HG02943 (cell line): ENCODE results near the gene MANBA.
"Not testable (repeated sequence)": the region's sequence is repeated elsewhere in the genome, so short reads cannot be mapped to it uniquely, and the experiment has no call there.

Source experiments
- ATAC-seq: cut with Tn5 transposase; IDR thresholded peaks from one replicate; pipeline ENCODE4 v1.9.1; 2021; ENCODE audit warnings: mild to moderate bottlenecking, low read depth, moderate library complexity; ENCODE audit not compliant: unreplicated experiment

Gene MANBA

GRCh38 chr4:102625232-102625930 is 135.4 kb downstream of the MANBA start:
- ATAC-seq: peak; percentile 79

DNA sequence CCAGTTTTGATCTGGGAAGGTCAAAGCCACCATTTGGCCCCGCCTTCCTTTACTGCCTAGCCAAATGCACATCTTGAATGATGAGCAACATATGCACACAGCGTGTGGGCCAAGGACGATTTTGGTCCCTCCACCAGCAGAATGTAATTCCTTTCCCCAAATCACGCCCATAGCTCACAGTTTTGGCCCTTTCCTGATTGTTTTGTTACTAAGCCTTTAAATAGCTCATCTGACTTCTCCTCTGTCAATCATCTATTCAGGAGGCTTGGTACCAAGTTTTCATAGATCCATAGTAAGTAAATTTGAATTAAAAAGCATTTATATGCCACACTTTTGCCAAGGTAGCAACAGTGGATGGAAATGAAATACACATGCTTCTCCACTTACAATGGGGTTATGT is 136.3 kb downstream of the MANBA start:
- no peak for ATAC-seq

DNA sequence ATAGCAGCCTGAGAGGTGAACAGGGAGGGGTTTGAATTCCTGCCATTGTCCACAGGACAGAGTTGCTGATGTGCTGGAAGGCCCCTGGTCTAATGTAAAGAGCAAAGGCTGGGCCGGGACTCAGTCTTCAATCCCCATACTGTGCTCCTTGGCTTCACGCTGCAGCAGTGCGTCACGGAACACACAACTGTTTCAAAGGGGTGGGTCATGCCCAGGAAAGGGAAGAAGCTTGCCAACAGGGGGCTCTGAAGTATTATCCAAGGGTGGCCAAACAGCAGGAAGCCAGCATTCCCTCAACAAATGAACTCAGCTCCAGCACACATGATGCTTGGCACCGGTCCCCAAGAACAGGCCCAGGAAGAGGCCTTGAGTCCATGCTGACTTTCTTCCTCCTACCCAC is 137.1 kb downstream of the MANBA start:
- ATAC-seq: no peak

- no peak for ATAC-seq
Observed at GRCh38 chr4:102620697-102621497, 139.9 kb downstream of the MANBA start.

DNA sequence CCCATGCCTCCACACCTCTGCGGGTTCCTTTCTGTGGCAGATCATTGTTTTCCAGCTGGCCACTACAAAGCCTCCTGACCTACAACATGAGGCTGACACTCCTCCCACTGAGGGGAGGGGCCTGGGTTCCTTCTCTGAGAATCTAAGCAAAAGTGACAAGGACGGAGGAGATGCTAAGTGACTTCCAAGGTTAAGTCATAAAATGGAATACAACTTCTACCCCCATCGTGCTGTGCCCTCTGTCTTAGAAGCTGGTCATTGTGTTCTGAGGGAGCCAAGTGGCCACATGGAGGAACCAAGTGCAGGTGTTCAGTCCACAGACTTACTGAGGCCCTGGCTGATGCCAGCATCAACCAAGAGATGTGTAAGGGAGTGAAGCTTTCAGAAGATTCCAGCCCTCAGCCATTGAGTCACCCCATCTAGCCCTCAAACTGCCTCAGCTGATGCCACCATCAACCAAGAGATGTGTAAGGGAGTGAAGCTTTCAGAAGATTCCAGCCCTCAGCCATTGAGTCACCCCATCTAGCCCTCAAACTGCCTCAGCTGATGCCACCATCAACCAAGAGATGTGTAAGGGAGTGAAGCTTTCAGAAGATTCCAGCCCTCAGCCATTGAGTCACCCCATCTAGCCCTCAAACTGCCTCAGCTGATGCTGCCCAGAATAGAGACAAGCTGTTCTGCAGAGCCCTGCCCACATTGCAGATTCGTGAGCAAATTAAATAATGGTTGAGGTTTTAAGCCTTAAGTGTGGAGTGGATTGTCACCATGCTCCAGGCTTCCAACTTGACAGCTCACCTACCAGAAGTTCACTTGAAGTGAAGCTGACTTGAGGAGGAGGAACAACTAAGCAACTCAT is 140.8 kb downstream of the MANBA start:
- ATAC-seq: not testable (repeated sequence)

- not testable (repeated sequence) for ATAC-seq
Observed at GRCh38 chr4:102619021-102619420, 141.7 kb downstream of the MANBA start.

GRCh38 chr4:102616636-102617035 is 144.1 kb downstream of the MANBA start:
- no peak for ATAC-seq

GRCh38 chr4:102614801-102615200 is 146.0 kb downstream of the MANBA start:
- ATAC-seq: no peak

- ATAC-seq: no peak
Observed at GRCh38 chr4:102612824-102613366, 147.9 kb downstream of the MANBA start.

GRCh38 chr4:102612210-102612609 is 148.6 kb downstream of the MANBA start:
- ATAC-seq: no peak

- ATAC-seq: no peak
Observed at GRCh38 chr4:102610476-102610875, 150.3 kb downstream of the MANBA start.

- no peak for ATAC-seq
Observed at GRCh38 chr4:102610007-102610406, 150.8 kb downstream of the MANBA start.

- ATAC-seq: no peak
Observed at GRCh38 chr4:102608190-102608589, 152.6 kb downstream of the MANBA start.

DNA sequence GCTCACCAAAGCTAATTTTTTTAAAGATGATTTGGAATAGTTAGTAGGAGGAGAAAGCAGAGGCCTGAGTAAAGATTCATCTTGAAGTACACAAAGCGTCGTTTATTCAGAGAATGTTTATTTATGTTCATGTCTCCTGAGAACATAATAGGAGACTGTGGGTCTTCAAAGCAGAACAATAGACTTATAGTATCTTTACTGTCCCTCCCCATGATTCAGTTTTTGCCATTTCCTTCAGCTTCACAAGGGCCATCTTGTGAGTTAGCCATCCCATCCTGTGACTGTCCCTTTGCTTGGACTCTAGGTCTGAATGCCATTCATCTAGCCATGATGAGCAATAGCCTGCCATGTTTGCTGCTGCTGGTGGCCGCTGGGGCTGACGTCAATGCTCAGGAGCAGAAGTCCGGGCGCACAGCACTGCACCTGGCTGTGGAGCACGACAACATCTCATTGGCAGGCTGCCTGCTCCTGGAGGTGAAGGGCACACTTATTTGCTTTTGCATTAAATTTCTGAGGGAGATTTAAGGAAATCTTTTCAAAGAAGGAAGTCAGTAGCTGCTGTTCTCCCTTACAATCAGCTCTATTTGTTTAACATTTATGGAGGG is 153.8 kb downstream of the MANBA start:
- no peak for ATAC-seq

DNA sequence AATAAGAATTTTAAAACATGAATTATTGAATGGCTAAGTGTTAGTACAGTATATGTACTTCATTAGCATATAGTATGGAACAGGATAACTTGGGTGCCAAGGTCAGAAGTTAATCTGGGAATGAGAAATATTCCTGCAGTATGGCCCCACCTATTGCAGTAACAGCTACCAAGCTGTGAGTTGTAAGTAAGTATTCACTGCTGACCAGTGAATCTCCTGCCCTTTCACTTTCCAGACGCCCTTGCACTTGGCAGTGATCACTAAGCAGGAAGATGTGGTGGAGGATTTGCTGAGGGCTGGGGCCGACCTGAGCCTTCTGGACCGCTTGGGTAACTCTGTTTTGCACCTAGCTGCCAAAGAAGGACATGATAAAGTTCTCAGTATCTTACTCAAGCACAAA is 154.5 kb downstream of the MANBA start:
- no peak for ATAC-seq

DNA sequence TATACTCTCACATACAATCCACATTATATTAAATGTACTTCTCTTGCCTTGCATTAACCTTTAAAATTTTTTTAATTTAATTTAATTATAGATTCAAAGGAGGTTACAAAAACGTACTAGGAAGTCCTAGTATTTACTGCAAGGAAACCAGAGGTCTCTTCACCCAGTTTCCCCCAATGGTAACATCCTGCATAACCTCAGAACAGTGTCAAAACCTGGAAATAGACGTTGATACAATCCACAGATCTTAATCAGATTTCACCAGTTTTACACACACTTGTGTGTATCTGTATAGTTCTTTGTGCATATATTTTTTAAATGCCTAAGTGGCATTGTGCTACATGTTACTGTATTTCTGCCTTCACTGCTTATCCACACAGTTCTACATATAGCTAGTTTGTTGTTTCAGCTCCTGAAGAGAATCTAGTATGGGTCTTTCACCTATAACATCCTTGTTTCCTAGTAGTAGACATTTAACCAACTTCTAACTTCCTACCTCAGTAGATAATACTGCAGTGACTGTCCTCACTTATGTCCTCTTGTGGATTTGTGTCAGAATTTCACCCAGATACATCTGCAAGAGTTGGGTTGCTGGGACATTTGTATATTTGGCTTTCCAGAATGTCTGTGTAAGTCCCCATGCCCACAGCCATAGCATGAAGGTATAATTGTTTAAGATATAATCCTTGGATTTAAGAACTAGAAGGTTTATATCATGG is 156.4 kb downstream of the MANBA start:
- no peak for ATAC-seq

- ATAC-seq: no peak
Observed at GRCh38 chr4:102601586-102602227, 159.1 kb downstream of the MANBA start.

GRCh38 chr4:102600689-102601088 is 160.1 kb downstream of the MANBA start:
- no peak for ATAC-seq

- ATAC-seq: no peak
Observed at GRCh38 chr4:102599886-102600285, 160.9 kb downstream of the MANBA start.
